ENCODE results near the gene TUBGCP3.

- TF ChIP-seq, protein P1, sequence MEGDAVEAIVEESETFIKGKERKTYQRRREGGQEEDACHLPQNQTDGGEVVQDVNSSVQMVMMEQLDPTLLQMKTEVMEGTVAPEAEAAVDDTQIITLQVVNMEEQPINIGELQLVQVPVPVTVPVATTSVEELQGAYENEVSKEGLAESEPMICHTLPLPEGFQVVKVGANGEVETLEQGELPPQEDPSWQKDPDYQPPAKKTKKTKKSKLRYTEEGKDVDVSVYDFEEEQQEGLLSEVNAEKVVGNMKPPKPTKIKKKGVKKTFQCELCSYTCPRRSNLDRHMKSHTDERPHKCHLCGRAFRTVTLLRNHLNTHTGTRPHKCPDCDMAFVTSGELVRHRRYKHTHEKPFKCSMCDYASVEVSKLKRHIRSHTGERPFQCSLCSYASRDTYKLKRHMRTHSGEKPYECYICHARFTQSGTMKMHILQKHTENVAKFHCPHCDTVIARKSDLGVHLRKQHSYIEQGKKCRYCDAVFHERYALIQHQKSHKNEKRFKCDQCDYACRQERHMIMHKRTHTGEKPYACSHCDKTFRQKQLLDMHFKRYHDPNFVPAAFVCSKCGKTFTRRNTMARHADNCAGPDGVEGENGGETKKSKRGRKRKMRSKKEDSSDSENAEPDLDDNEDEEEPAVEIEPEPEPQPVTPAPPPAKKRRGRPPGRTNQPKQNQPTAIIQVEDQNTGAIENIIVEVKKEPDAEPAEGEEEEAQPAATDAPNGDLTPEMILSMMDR (IDR thresholded peaks at IDR 0.05) = no peak
- no peak for TF ChIP-seq EZH2 (IDR thresholded peaks at IDR 0.05; ENCODE audit: borderline replicate concordance, insufficient read depth, low read depth, low read length, poor library complexity, severe bottlenecking)
These were observed 15.6 kb downstream of the TUBGCP3 start for GRCh38 chr13:112572366-112572765.

Measured in B cell (primary cell).